HG03432 (cell line): Measurements from ENCODE around the gene ZNF362.
"Not testable (repeated sequence)": the region's sequence is repeated elsewhere in the genome, so short reads cannot be mapped to it uniquely, and the experiment has no call there.

Experiments
- ATAC-seq: cut with Tn5 transposase; IDR thresholded peaks from one replicate; pipeline ENCODE4 v1.9.1; 2021; ENCODE audit warnings: mild to moderate bottlenecking, moderate library complexity; ENCODE audit not compliant: unreplicated experiment

Gene ZNF362

DNA sequence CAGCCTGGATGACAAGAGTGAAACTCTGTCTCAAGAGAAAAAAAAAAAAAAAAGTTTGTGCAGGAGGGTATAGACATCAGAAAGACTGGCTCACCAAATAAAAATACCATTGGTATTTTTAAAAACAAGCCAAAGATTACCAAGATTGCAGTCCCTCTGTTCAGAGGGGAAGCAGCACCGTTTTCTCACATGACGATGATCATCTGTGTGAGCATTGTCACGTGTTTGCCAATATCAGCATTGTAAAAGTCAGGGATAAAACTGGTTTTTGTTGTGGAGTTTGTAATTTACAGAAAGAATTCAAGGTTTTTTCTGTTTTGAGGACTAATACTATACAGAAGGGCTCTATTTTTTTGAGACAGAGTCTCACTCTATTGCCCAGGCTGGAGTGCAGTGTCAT is 26.5 kb downstream of the ZNF362 start:
- no peak for ATAC-seq

GRCh38 chr1:33284049-33284448 is 27.8 kb downstream of the ZNF362 start:
- no peak for ATAC-seq

DNA sequence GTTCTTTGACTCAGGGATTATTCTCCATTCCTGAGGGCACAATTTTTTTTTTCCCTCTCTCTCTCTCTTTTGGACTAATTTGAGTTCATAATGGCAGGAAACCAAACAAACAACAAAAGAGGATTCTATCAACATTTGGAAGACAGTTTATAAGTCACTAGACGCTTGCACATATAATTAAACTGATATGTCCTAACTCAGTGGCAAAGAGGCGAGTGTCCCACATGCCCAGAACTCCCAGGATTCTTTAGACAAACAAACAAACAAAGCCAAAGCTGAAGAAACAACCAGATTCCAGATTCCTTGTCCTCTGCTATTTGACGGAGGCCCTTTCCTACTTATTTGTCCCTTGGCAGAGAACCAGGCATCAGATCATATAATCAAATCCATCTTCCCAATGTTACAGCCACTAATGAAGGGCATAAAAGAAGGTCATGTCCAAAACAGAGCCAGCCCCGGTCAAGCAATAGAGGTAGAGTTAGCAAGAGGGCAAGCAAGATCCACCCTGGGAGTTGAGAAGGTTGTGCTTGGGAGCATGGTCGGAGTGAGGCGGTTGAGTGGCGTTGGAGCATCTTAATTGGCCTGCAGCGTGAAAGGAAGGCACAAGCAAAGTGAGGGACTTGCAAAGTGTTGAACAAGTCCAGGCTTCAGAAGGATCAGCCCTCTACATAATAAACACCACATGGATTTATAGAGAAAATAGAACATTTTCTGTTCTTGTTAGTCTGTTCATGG is 30.3 kb downstream of the ZNF362 start:
- no peak for ATAC-seq

DNA sequence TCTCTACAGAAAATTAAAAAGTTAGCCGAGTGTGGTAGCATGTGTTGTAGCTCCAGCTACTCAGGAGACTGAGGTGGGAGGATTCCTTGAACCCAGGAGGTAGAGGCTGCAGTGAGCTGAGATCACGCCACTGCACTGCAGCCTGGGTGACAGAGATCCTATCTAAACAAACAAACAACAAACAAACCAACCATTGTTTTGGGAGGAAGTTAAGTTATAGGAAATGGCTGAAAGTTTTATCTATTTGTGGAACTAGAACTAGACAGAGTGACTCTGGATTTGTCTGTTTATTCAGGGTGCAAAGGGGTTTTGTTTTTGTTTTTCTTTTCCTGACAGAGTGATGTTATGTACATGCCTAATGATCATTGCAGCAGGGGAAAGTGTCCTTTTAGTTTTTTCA is 31.0 kb downstream of the ZNF362 start:
- ATAC-seq: no peak

- ATAC-seq: no peak
Observed at GRCh38 chr1:33288976-33289857, 32.9 kb downstream of the ZNF362 start.

- no peak for ATAC-seq
Observed at GRCh38 chr1:33289858-33290154, 33.5 kb downstream of the ZNF362 start.

GRCh38 chr1:33290615-33291014 is 34.3 kb downstream of the ZNF362 start:
- not testable (repeated sequence) for ATAC-seq

DNA sequence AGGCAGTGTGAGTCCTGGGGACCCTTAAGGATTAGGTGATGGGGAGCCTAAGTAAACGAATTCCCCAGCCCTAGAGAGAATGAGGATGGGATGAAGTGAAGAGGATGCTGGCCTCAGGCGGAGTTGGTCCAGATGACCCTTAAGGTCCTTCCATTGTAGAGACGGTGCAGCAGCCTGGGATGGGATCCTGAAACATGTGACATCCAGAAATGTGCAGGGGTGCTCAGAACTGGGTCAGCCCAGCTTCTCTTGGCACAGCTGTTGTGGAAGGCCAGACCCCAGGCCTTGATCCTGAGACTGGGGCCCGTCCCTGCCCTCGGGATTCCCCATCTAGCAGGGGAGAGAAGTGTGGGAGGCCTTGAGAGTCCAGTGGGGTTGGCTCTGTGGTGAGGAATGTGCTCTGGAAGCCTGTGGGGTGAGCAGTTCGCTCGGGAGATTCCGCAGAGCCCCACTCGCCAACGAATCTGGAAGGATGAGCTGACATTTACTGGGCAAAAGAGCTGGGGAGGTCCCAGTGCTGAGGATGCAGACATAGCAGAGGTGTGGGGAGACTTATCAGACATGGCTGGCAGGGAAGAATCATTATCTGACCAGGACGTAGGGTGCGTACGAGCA is 36.5 kb downstream of the ZNF362 start:
- ATAC-seq: no peak

GRCh38 chr1:33294071-33295010 is 38.0 kb downstream of the ZNF362 start:
- no peak for ATAC-seq

- ATAC-seq: no peak
Observed at GRCh38 chr1:33295023-33295422, 38.7 kb downstream of the ZNF362 start.

- no peak for ATAC-seq
Observed at GRCh38 chr1:33295450-33296081, 39.3 kb downstream of the ZNF362 start.

GRCh38 chr1:33296082-33296458 is 39.8 kb downstream of the ZNF362 start:
- ATAC-seq: no peak

DNA sequence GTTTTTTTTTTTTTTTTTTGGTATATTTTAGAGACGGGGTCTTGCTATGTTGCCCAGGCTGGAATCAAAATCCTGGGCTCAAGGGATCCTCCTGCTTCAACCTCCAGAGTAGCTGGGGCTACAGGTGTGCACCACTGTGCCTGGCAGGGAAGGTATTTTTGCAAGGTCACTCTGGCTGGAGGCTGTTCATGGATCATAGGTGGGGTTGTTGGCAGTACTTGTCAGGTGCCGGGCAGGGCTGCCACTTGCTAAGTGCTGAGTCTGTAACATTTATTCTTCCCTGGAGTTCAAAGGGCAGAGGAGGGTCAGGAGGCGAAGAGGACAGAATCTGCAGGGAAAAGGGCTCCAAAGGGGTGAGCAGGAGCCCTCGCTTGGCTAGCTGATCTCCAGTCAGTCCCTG is 40.5 kb downstream of the ZNF362 start:
- no peak for ATAC-seq

GRCh38 chr1:33297911-33298622 is 41.8 kb downstream of the ZNF362 start:
- no peak for ATAC-seq

GRCh38 chr1:33298623-33299277 is 42.5 kb downstream of the ZNF362 start:
- ATAC-seq: peak; percentile 64

GRCh38 chr1:33299461-33300155 is 43.3 kb downstream of the ZNF362 start:
- no peak for ATAC-seq

- ATAC-seq: no peak
Observed at GRCh38 chr1:33300673-33301072, 44.4 kb downstream of the ZNF362 start.

DNA sequence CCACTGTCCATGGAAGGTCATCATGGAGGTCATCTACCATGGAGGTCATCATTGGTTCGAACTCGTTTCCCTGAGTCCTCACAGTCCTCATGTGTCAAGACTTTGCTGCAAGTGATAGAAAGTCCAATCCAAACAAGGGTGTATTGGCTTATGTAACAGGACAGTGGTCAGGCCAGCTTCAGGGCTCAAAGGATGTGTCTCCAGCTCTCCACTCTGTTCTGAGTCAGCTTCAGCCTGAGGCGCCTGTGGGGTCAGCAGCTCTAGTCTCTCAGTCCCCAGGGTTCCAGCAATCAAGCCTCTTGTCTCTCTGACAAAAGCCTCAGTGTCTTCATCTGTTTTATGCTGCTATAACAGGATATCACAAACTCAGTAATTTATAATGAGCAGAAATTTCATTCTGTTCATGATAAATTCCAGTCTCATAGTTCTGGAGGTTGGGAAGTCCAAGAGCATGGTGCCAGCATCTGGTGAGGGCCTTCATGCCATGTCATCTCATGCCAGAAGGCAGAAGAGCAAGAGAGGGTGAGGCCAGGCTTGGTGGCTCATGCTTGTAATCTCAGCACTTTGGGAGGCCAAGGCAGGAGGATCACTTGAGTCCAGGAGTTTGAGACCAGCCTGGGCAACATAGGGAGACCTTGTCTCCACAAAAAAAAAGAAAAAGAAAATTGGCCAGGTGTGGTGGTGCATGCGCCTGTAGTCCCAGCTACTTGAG is 45.1 kb downstream of the ZNF362 start:
- ATAC-seq: no peak
